WTC11 (cell line): ENCODE data around the gene MYMK.

Experiments
- CTCF ChIP-seq: fragments of 200-600 bp; IDR thresholded peaks from 2 replicates; pipeline ENCODE4 v1.8.0; 2022; ENCODE audit warnings: antibody characterized with exemption
- E2F1 ChIP-seq: sonication (generic); formaldehyde crosslinking; IDR thresholded peaks from 2 replicates; pipeline ENCODE4 v1.8.0; 2022; ENCODE audit warnings: mild to moderate bottlenecking, missing genetic modification reagents
- ESRRA ChIP-seq: sonication (generic); formaldehyde crosslinking; IDR thresholded peaks from 2 replicates; pipeline ENCODE4 v1.8.1; 2022; ENCODE audit warnings: mild to moderate bottlenecking, missing genetic modification reagents, borderline replicate concordance
- FOXJ3 ChIP-seq: sonication (generic); formaldehyde crosslinking; IDR thresholded peaks from 2 replicates; pipeline ENCODE4 v1.9.0; 2021; ENCODE audit warnings: missing genetic modification reagents, mild to moderate bottlenecking, borderline replicate concordance
- IRF2 ChIP-seq: sonication (generic); formaldehyde crosslinking; IDR thresholded peaks from 2 replicates; pipeline ENCODE4 v1.8.0; 2022; ENCODE audit warnings: low read depth, missing genetic modification reagents, borderline replicate concordance
- JUN ChIP-seq: sonication (generic); formaldehyde crosslinking; IDR thresholded peaks from 2 replicates; pipeline ENCODE4 v1.8.0; 2023; ENCODE audit warnings: mild to moderate bottlenecking, missing genetic modification reagents
- NR3C1 ChIP-seq: sonication (generic); formaldehyde crosslinking; conservative IDR thresholded peaks from 2 replicates; pipeline ENCODE4 v1.8.1; 2023; ENCODE audit warnings: low read depth, mild to moderate bottlenecking, missing genetic modification reagents
- SOX15 ChIP-seq: fragments of 250-450 bp; sonication (Bioruptor Pico); IDR thresholded peaks from 2 replicates; pipeline ENCODE4 v1.9.0; 2021; ENCODE audit warnings: mild to moderate bottlenecking
- USF2 ChIP-seq: sonication (generic); formaldehyde crosslinking; IDR thresholded peaks from 2 replicates; pipeline ENCODE4 v1.8.1; 2023; ENCODE audit warnings: mild to moderate bottlenecking, missing genetic modification reagents, moderate library complexity
- ZBTB21 ChIP-seq: sonication (generic); formaldehyde crosslinking; IDR thresholded peaks from 2 replicates; pipeline ENCODE4 v1.8.1; 2023; ENCODE audit warnings: mild to moderate bottlenecking, missing genetic modification reagents, borderline replicate concordance
- ZNF232 ChIP-seq: sonication (generic); formaldehyde crosslinking; IDR thresholded peaks from 2 replicates; pipeline ENCODE4 v1.8.0; 2022; ENCODE audit warnings: mild to moderate bottlenecking, missing genetic modification reagents
- TF ChIP-seq, protein P1 (sequence below): sonication (generic); formaldehyde crosslinking; IDR thresholded peaks from 2 replicates; pipeline ENCODE4 v1.8.0; 2022; ENCODE audit warnings: mild to moderate bottlenecking, missing genetic modification reagents
- TF ChIP-seq, protein P2 (sequence below): sonication (generic); formaldehyde crosslinking; conservative IDR thresholded peaks from 2 replicates; pipeline ENCODE4 v1.8.1; 2022; ENCODE audit warnings: mild to moderate bottlenecking, missing genetic modification reagents
- TF ChIP-seq, protein P3 (sequence below): sonication (generic); formaldehyde crosslinking; IDR thresholded peaks from 2 replicates; pipeline ENCODE4 v1.8.0; 2023; ENCODE audit warnings: missing genetic modification reagents

DNA sequence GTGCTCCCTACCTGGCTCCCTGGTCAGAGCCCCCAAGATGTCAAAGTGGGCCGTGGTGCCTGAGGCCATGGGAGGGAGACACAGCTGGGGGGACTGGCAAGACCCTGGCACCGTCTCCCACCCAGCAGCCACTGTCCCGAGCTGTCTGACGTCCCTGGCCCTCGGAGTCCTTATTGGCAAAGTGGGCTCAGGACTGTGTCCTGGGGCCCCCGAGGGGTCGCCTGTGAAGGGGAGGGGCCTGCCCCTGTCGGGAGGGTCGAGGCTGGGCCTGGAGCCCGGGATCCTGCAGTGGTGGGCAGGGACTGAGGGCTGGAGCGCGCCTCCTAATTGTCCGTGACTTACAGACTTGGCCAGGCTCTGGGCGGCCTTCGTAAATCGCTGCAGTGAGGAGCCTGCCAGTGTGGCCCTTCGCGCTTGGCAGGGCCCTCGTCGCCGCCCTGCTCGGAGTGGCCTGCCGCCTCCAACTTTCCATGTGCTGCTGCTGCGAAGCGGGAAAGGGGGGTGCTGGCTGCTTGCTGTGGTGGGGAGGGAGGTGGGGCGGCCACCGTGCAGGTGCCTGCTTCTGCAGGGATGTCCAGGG lies 13.7 kb downstream of the MYMK start:
- TF ChIP-seq CTCF, result no peak
- TF ChIP-seq ZBTB21 (CRISPR knock-in tag), result no peak
- TF ChIP-seq ESRRA (CRISPR knock-in tag), result no peak
- no peak for TF ChIP-seq FOXJ3
- TF ChIP-seq, protein P1, sequence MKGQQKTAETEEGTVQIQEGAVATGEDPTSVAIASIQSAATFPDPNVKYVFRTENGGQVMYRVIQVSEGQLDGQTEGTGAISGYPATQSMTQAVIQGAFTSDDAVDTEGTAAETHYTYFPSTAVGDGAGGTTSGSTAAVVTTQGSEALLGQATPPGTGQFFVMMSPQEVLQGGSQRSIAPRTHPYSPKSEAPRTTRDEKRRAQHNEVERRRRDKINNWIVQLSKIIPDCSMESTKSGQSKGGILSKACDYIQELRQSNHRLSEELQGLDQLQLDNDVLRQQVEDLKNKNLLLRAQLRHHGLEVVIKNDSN (CRISPR knock-in tag), result no peak
- no peak for TF ChIP-seq ZNF232
- no peak for TF ChIP-seq USF2 (CRISPR knock-in tag)
- TF ChIP-seq, protein P2, sequence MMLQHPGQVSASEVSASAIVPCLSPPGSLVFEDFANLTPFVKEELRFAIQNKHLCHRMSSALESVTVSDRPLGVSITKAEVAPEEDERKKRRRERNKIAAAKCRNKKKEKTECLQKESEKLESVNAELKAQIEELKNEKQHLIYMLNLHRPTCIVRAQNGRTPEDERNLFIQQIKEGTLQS (CRISPR knock-in tag), result no peak
- TF ChIP-seq E2F1 (CRISPR knock-in tag), result no peak
- TF ChIP-seq IRF2, result no peak
- TF ChIP-seq, protein P3, sequence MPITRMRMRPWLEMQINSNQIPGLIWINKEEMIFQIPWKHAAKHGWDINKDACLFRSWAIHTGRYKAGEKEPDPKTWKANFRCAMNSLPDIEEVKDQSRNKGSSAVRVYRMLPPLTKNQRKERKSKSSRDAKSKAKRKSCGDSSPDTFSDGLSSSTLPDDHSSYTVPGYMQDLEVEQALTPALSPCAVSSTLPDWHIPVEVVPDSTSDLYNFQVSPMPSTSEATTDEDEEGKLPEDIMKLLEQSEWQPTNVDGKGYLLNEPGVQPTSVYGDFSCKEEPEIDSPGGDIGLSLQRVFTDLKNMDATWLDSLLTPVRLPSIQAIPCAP (CRISPR knock-in tag), result no peak
- no peak for TF ChIP-seq JUN (CRISPR knock-in tag)
- no peak for TF ChIP-seq SOX15 (CRISPR knock-in tag)
- TF ChIP-seq NR3C1 (CRISPR knock-in tag), result no peak
